Left ventricle myocardium inferior (tissue), 1 donor: ENCODE results near the gene IMP3. TPM values are rescaled to one million over a fixed set of nuclear protein-coding genes. Genes with fewer than 3 reads are reported as not detected.
"Not testable (repeated sequence)": the region's sequence is repeated elsewhere in the genome, so short reads cannot be mapped to it uniquely, and the experiment has no call there.

Experiments
- DNase-seq: peaks from one replicate; pipeline ENCODE4 v3.0.0-alpha.2; 2020
- H3K27ac ChIP-seq: fragments of 200-600 bp; replicated peaks from 2 replicates; pipeline ENCODE4 v1.8.0; 2021
- H3K27me3 ChIP-seq: fragments of 200-600 bp; 2 replicates; pipeline ENCODE4 v1.8.0; 2021; ENCODE audit warnings: low read depth
- H3K36me3 ChIP-seq: fragments of 200-600 bp; 2 replicates; pipeline ENCODE4 v1.8.0; 2021
- H3K4me1 ChIP-seq: fragments of 200-600 bp; 2 replicates; pipeline ENCODE4 v1.8.0; 2021
- H3K4me3 ChIP-seq: fragments of 200-600 bp; 2 replicates; pipeline ENCODE4 v1.8.0; 2021; ENCODE audit warnings: mild to moderate bottlenecking, moderate library complexity
- H3K9me3 ChIP-seq: fragments of 200-600 bp; replicated peaks from 2 replicates; pipeline ENCODE4 v1.8.0; 2021
- intact Hi-C: fragments of 100-400 bp; cut with micrococcal nuclease; formaldehyde crosslinking; loops from one replicate; pipeline ENCODE4 v1.11.0; 2022
- long read RNA-seq: library from polyadenylated mRNA; unstranded; transcript quantifications from one replicate; pipeline ENCODE4 v2.0.0, GENCODE V29; 2021
- total RNA-seq: library from RNA; stranded (reverse); fragmentation: NEBNext Ultra II Directional; extraction: Animal tissue kit (Norgen Biotek cat#: 25700); gene quantifications from one replicate; pipeline ENCODE4 v1.2.1, GENCODE V29; 2021
- TF ChIP-seq, protein P1 (sequence below): fragments of 200-600 bp; IDR thresholded peaks from 2 replicates; pipeline ENCODE4 v1.8.0; 2021; ENCODE audit warnings: antibody characterized with exemption, mild to moderate bottlenecking, borderline replicate concordance
- donor health status: DM: no; HTN: yes; CAD: no; lungs with severe emphysema.

The IMP3 gene, protein sequence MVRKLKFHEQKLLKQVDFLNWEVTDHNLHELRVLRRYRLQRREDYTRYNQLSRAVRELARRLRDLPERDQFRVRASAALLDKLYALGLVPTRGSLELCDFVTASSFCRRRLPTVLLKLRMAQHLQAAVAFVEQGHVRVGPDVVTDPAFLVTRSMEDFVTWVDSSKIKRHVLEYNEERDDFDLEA
- total RNA-seq, result 49.1 TPM
- long read RNA-seq, transcript IMP3-202 (1 exons, 1,237 nt), result major isoform, 73 of 76 reads
- long read RNA-seq, partial matches to known transcripts, result 0 of 76 reads
- long read RNA-seq, other reads (novel, unspliced or antisense), result 3 of 76 reads

DNA sequence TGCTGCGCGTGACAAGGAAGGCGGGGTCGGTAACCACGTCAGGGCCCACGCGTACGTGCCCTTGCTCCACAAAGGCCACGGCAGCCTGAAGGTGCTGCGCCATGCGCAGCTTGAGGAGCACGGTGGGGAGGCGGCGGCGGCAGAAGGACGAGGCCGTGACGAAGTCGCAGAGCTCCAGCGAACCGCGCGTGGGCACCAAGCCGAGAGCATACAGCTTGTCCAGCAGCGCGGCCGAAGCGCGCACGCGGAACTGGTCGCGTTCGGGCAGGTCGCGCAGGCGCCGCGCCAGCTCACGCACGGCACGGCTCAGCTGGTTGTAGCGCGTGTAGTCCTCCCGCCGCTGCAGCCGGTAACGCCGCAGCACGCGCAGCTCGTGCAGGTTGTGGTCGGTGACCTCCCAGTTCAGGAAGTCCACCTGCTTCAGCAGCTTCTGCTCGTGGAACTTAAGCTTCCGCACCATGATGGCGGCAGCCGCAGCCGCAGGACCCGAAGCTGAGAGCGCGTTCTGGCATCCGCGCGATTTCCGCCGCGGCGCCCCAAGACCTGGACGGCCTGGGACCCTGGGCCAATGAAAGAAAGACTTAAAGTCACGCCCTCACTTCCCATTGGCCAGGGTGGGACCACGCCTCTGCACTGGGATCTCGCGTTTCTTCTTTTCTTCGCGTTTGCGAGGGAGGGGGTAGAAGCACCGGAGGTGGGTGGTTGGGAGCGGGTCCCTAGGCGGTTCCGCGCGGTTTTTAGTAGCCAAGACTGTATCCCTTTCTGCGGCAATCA is at the start of gene IMP3:
Gene IMP3, minus strand, starts transcription at position 516 of the 774 bp plus-strand sequence. Its CDS starts 56 bp downstream, at position 460.
- H3K27ac ChIP-seq, result peak within 1 kb of the TSS; percentile 98
- H3K9me3 ChIP-seq, result no peaks in the 10 kb centered on the region
- intact Hi-C loops, result no loop called here
- peak within 1 kb of the TSS; percentile 90 for H3K4me3 ChIP-seq
- no peaks in the 10 kb centered on the region for H3K27me3 ChIP-seq
- H3K36me3 ChIP-seq, result no peaks in the 10 kb centered on the region
- TF ChIP-seq, protein P1, sequence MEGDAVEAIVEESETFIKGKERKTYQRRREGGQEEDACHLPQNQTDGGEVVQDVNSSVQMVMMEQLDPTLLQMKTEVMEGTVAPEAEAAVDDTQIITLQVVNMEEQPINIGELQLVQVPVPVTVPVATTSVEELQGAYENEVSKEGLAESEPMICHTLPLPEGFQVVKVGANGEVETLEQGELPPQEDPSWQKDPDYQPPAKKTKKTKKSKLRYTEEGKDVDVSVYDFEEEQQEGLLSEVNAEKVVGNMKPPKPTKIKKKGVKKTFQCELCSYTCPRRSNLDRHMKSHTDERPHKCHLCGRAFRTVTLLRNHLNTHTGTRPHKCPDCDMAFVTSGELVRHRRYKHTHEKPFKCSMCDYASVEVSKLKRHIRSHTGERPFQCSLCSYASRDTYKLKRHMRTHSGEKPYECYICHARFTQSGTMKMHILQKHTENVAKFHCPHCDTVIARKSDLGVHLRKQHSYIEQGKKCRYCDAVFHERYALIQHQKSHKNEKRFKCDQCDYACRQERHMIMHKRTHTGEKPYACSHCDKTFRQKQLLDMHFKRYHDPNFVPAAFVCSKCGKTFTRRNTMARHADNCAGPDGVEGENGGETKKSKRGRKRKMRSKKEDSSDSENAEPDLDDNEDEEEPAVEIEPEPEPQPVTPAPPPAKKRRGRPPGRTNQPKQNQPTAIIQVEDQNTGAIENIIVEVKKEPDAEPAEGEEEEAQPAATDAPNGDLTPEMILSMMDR, result no peak
- peaks cover 48% of the 10 kb centered on the region for H3K4me1 ChIP-seq
- DNase-seq, result peak; percentile 95

- not testable (repeated sequence) for H3K27ac ChIP-seq, H3K4me3 ChIP-seq, H3K9me3 ChIP-seq, H3K27me3 ChIP-seq, DNase-seq, H3K36me3 ChIP-seq
- intact Hi-C loops, result loop anchor here (10.0 kb wide), 1 partner anchor 115 kb away; no protein-coding TSS in a partner anchor
- H3K4me1 ChIP-seq, result peaks cover 13% of the 10 kb centered on the region
Observed at GRCh38 chr15:75689429-75689828, 49.4 kb upstream of the IMP3 start.

DNA sequence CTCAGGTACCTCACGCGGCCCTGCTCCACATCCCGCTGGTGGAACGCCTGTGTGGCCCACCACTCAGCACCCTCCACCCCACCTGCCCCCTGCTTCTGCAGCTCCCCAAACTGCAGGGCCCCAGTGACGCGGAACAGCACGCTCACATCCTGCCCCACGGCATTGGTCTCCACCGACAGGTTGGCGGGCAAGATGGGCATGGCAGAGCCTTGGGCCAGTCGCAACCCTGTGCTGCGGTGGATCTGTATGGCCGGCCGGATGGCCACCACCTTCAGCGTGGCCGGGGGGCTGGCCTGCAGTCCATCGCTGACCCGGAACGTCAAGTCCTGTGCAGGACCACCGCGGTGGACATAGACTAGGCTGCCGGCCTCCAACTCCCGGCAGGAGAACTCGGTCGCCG is 48.8 kb upstream of the IMP3 start:
- no peak overlapping the region for H3K4me3 ChIP-seq
- H3K4me1 ChIP-seq, result peaks cover 12% of the 10 kb centered on the region
- DNase-seq, result no peak
- no peak overlapping the region for H3K27ac ChIP-seq
- intact Hi-C loops, result loop anchor here (10.0 kb wide), 1 partner anchor 116 kb away; no protein-coding TSS in a partner anchor
- H3K36me3 ChIP-seq, result peaks cover 5% of the 10 kb centered on the region
- no peaks in the 10 kb centered on the region for H3K27me3 ChIP-seq
- no peaks in the 10 kb centered on the region for H3K9me3 ChIP-seq
- TF ChIP-seq, protein P1, result no peak

GRCh38 chr15:75688278-75688557 is 48.2 kb upstream of the IMP3 start:
- TF ChIP-seq, protein P1, result no peak
- H3K27me3 ChIP-seq, result no peaks in the 10 kb centered on the region
- H3K36me3 ChIP-seq, result peaks cover 5% of the 10 kb centered on the region
- H3K9me3 ChIP-seq, result no peaks in the 10 kb centered on the region
- H3K27ac ChIP-seq, result no peak overlapping the region
- intact Hi-C loops, result loop anchor here (10.0 kb wide), 1 partner anchor 117 kb away; no protein-coding TSS in a partner anchor
- H3K4me1 ChIP-seq, result peaks cover 12% of the 10 kb centered on the region
- no peak overlapping the region for H3K4me3 ChIP-seq
- no peak for DNase-seq

- Histone ChIP-seq H3K9me3 (no peaks in the 10 kb centered on the region), H3K36me3 (peaks cover 5% of the 10 kb centered on the region), H3K27me3 (no peaks in the 10 kb centered on the region), H3K27ac (no peak overlapping the region), H3K4me3 (no peak overlapping the region), H3K4me1 (peaks cover 10% of the 10 kb centered on the region)
- intact Hi-C loops, result loop anchor here (10.0 kb wide), 1 partner anchor 117 kb away; no protein-coding TSS in a partner anchor
- TF ChIP-seq, protein P1, result no peak
- DNase-seq, result no peak
Observed at GRCh38 chr15:75687486-75688277, 47.7 kb upstream of the IMP3 start.
